Body of pancreas (tissue), 4 donors: ENCODE measurements around the gene PSMC6.

ENCODE experiments used
- CTCF ChIP-seq, 7 experiments: fragments of 450-650 bp in 4 of 7; fragments of 200-600 bp in 3 of 7; sonication (generic) in 3 of 7; IDR thresholded peaks; one replicate each; pipeline ENCODE4 v1.5.1; 2016 to 2019; ENCODE audit warnings: antibody characterized with exemption in 7 of 7
- POLR2A ChIP-seq, 3 donors: fragments of 450-650 bp; IDR thresholded peaks; one replicate each; pipeline ENCODE4 v1.6.1; 2016; ENCODE audit warnings: antibody characterized with exemption in 3 of 3, mild to moderate bottlenecking in 2 of 3

- no peak for TF ChIP-seq CTCF (IDR thresholded peaks at IDR 0.05)
- no peak for TF ChIP-seq POLR2A (IDR thresholded peaks at IDR 0.05)
Observed at GRCh38 chr14:52730709-52731111, 23.7 kb downstream of the PSMC6 start.
